G401.6 (cell line): Measurements from ENCODE around the gene ASPN.
"Not testable (repeated sequence)": the region's sequence is repeated elsewhere in the genome, so short reads cannot be mapped to it uniquely, and the experiment has no call there.

Experiments used
- FAIRE-seq: peaks from 2 replicates; lab custom pipeline; 2012; peaks lifted over from hg19 to GRCh38; lab: Jason Lieb, UNC

The ASPN gene

DNA sequence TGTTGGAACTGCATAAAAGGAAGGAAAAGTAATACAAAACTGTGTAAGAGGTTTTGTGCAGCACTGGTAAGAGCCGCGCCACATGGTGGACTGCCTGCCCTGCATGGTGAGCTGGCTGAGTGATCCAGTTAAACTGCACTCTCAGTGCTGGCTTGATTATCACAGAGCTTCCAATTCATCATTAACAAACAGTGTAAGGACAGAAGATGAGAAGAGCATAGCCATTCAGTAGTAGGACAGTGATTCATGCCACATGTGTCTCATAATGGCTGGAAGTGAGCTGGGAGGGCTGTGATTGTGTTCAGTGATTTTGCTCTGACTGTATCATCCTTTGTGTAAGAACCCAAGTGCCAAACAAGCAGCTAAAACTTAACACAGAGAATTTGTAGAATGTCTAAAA is 14.1 kb downstream of the ASPN start:
- no peak for FAIRE-seq

DNA sequence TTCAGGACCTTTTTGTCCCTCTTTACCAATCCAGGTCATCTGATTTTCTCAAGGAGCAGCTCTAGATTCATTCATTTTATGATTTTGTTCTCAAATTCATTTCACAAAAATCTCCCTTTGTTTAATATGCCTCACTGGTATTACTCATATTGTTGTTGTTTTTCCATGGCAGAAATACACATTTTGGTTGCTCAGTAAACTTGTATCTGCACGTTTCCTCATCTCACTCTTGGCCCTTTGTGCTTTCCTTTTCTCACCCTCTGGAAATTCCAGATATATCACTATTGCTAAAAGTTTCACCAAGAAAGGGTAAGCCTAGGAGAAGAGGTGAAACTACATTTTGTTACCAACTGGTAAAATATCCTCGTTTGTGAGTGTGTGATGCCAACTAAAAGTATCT is 14.8 kb downstream of the ASPN start:
- no peak for FAIRE-seq

DNA sequence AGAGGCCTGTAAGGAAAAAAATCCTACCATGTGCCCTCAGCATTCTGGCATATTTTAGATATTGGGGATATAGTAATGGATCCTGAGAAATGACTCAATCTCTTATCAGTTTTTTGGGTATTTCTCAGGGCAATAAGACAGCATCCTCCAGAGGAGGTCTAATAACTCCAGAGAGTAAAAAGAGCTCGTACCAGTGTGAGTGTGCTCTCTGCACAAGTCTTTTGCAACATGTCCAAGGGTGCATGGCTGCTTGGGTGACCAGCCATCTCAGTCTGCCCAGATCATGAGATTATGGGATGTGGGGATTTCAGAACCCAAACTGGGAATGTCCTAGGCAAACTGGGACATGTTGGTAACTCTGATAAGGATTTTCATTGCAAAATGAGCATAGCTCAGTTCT is 15.3 kb downstream of the ASPN start:
- no peak for FAIRE-seq

DNA sequence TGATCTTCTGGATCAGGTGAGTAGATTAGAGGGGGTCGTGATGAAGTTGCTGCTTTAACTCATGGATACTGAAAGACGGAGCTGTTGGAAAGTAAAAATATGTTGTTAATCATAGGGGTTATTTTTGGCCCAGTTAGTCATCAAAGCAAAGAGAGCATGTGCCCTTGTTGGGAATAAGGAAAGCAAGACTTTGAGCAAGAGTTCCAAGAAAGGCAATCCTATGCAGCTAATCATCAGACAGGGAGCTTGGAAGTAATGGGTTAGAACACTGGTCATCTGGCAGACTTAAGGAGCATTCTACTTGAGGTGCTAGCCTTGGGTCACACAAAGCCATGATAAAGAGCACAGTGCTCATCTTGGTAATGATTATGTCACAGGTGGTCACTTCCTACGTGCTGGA is 18.3 kb downstream of the ASPN start:
- no peak for FAIRE-seq

DNA sequence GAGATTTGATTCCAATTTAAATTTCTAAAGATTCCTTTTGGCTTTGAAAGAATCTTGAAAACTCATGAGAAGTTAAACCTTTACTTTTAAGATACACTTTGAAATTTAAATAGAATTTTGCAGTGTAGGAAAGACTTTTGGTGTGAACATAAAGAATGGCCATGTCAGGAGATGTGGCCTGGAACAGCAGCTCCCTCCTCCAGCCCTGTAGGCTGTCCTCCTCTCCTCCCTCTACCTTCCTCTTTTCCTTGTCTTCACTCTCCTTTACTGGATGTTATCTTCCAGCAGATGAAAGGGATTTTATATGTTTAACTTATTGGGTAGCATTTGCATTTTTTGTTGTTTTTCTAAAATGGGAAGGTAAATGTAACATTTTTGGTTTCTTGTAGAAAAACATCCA is 18.9 kb downstream of the ASPN start:
- no peak for FAIRE-seq

DNA sequence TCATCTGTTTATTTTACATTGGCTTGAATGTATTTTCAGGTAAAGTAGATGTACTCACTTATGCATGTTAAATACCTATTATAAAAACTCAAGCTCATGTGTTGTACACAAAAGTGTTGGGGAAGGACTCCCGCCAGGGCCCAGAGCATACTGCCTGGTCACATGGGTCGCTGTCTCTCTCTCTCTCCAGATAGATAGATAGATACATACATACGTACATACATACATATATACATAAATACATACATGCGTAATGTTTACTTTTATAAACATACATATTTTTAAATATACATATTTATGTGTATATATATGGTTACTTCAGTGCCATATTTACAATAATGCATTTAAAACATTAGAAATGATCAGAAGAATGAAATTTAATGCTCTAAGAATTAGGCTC is 24.7 kb downstream of the ASPN start:
- FAIRE-seq: no peak

DNA sequence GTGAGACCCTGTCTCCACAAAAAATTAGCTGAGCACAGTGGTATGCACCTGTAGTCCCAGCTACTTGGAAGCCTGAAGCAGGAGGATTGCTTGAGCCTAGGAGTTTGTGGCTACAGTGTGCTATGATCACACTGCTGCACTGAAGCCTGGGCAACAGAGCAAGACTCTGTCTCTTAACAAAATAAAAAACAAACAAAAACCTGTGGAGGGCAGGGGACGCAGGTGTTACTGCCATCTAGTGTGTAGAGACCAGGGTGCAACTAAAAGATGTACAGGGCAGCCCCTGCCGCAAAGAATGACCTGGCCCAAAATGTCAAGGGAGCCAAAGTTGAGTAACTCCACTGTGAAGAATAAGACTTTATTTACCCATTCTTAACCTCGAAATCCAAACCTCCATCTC is 27.1 kb downstream of the ASPN start:
- FAIRE-seq: no peak

DNA sequence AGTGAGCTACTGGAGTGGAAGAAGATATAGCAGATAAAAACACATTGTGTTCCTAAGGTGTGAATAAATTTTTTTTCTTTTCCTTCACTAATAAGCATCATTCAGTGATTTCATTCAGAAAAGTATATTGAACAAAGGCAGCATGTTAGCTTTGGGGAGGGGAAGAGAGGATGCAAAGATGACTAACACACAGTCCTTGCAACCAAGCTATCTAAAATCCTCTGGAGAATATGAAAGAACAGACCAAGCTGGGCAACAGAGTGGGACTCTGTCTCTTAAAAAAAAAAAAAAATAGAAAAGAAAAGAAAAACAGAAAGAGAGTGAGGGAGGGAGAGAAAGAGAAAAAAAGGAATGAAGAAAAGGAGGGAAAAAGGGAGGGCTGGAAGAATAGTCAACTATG is 35.8 kb downstream of the ASPN start:
- no peak for FAIRE-seq

DNA sequence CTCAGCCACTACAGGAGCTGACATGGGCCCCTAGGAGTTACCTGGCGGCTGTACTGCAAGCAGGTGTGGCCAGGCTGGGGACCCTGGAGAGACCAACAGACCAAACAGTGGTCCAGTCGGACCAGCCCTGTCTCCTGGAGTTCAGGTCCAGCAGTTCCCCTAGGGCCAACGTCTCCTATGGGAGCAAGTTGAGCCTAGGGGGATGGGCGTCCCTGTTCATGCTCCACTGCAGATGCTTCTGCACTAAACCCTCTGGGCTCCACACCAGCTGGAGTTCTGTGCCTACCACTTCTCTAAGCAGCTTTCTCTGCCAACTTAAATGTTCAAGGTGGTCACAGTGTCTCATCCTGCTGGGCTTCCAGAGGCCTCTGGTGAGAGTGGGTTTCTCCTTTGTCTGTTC is 37.5 kb downstream of the ASPN start:
- FAIRE-seq: no peak

DNA sequence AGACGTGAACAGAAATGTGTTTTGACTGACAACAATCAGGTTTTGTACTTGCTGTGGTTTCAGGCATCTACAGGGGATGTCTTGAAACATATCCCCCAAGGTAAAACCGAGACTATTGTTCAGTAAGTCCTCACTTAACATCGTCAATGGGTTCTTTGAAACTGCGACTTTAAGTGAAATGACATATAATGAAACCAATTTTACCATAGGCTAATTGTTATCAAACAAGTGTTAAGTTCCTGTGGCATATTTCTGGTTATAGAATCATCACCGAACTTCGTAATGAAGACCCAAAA is 41.6 kb downstream of the ASPN start:
- no peak for FAIRE-seq

DNA sequence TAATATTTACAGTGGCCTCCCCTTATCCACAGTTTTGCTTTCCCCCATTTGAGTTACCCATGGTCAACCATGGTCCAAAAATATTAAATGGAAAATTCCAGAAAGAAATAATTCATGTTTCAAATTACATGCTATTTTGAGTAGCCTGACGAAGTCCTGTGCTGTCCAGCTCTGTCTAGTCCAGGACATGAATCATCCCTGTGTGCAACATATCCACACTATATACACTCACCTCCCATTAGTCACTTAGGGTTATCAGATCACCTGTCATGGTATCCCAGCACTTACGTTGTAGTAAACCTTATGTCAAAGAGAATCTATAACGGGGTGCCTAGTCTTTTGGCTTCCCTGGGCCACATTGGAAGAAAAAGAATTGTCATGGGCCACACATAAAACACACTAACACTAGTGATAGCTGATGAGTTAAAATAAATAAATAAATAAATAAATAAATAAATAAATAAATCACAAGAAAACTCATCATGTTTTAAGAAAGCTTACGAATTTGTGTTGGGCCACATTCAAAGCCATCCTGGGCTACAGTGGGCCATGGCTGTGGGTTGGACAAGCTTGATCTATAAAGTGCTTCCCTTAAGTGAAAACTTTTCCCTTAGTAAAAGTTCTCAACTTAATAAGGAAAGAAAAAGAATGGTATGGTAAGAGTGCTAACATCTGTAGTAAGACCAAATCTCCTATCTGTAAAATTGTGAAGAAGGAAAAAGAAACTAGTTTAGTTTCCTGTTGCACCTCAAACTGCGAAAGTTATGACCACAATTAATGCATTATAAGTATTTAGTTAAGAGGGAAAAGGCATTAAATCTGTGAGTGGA is 42.2 kb downstream of the ASPN start:
- no peak for FAIRE-seq

DNA sequence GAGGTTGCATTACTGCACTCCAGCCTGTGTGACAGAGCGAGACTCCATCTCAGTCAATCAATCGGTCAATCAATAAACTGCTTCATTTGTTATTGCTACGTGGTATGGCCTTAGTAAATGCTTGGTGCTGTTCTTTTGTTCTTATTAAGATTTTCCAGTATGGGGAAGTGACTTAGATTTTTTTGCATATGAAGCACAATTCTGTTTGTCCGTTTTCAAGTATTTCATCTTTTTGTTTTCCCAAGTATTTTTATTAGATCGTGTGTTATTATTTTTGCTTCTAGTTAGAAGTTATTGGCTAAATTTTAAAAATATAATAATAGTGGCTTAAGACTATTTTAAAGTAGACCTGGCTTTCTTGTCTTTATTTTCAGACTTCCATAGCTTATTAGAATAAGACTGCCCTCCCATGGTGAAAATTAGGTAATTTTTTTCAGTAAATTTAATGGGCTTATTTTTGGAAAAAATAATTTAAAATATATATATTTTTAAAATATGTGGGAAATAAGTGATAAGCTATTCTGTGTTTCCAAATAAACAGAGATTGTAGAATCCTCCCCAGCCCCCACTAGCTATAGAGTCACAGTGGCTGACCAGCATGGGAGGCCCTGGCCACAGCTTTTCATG is 43.3 kb downstream of the ASPN start:
- FAIRE-seq: peak; percentile 94

DNA sequence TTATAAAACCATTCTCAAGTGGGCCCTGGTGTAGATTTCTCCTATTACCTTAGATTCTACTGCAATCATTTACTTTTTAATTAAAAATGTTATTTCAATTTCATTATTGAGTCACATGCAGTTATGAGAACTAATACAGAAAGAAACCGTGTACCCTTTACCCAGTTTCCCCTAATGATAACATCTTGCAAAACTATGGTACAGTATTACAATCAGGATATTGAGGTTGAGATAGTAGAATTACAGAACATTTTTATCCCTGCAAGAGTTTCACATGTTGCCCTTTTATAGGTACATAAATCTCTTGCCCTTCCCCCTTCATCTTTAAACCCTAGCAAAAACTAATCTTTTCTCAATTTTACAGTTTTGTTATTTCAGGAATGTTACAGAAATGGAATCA is 47.0 kb downstream of the ASPN start:
- FAIRE-seq: no peak

DNA sequence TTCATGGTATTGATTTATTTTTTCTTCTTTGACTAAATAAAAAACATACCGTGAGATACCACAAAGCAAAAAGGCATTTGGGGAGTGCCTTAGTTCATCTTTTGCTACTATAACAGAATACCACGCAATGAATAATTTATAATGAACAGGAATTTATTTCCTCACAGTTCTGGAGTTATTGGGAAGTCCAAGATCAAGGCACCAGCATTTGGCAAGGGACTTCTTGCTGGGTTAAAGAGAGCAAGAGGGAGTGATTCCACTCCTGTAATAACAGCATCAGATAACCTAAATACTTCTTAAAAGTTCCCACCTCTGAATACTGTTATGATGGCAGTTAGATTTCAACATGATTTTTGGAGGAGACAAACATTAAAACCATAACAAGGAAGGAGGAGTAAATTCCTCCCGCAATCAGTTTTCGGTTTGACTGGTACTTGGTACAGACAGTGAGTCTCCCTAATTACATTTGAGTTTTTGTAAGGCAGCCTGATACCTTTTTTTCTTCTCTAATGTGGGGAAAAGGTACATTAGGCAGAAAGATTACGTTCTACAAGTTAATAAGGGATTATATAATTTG is 49.2 kb downstream of the ASPN start:
- FAIRE-seq: no peak

DNA sequence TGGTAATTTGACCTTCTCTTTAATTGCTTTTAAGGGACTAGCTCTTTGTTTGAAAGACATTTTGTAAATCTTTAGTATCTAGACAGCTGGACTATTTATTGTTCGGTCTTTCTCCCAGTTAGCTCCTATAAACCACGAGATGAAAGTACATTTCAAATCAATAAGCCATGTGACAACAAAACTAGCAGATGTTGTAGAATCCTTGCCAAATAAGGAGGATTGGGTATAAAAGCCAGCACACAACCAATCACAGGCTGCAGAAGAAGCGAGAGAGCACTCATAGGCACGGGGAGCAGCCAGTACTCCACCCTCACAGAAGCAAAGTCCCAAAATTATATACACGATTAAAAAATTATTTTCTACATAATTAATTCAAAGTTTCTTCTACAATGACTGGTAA is 50.0 kb downstream of the ASPN start:
- FAIRE-seq: no peak

DNA sequence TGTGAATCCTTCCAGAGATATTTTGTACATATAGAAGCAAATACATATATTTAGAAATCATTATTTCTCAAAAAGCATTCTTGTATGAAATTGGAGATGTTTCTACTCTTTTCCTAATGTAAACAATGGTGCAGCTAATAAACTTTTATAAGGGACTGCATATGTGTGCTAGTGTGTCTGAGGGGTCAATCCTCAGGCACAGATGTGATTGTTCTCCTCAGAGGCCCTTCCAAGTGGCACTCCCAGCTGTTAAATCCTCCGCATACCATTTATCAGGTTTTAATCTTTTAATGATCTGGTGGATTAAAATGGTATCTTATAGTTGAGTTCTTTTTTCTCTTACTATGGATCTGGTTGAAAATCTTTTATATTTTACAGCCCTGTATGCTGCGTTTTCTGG is 52.5 kb downstream of the ASPN start:
- no peak for FAIRE-seq

DNA sequence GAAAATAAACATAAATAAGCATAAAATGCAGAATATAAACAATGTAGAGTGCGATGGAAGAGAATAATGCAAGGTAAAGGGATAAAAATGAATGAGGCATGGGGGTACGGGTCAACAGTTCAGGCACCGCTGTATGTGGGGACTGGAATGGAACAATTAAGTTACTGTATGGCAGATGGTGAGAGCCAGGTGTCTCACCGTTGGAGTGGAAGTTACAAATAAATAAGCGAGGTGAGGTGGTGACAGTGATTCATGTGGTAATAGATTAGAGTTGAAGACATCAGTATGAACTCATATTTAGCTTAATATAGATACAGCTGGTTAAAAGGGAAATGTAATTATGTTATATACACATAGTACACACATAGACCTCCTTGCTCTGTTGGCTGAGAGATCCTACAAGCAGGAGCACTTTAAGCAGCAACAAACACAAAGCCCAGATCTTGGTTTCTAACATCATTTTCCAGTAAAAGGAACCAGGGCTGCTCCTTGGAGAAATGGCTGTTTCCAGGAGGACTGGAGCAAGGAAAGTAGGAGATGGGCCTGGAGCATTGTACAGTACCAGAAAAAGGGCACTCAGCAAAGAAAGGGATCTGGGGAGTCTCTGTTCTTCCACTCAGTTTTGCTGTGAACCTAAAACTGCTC is 55.7 kb downstream of the ASPN start:
- no peak for FAIRE-seq

DNA sequence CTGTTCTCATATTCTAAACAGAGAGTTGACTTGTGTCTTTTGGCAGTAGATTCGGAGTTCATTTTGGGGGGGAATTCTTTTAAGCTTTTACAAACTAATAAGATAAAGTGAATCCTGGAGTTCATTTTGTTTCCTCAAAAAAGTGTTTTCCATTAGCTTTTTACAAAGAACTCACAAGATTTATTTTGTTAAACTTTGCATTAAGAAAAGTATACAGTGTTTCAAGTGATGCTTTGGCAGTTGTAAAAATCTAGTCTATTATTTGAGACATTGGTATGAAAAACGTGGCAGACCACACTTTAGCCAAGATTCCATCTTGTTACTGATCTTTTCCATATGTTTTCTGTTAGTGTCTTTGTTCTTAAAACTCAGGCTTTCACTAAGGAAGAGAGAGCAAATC is 56.8 kb downstream of the ASPN start:
- FAIRE-seq: no peak

DNA sequence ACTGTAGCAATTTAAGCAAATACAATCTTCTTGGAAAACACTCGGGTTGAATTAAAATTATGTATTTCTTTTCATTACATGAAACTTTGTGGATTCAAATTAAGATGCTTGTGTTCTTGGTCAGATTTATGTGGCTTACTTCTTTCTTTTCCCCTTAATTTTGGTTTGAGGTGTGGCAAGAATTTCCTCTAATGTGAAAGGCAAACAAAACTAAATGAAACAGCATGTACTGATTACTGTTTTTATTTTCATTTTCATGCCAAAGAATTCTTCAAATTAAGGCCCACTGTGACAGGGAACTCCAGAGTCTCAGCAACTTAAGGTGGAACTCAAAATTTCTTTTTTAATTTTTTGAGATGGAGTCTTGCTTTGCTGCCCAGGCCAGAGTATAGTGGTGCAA is 58.0 kb downstream of the ASPN start, which contains the start of gene OMD:
Gene OMD, minus strand, starts transcription at position 132 of the 400 bp plus-strand sequence. CDS start 6,913 bp downstream, outside the sequence.
- FAIRE-seq: no peak

DNA sequence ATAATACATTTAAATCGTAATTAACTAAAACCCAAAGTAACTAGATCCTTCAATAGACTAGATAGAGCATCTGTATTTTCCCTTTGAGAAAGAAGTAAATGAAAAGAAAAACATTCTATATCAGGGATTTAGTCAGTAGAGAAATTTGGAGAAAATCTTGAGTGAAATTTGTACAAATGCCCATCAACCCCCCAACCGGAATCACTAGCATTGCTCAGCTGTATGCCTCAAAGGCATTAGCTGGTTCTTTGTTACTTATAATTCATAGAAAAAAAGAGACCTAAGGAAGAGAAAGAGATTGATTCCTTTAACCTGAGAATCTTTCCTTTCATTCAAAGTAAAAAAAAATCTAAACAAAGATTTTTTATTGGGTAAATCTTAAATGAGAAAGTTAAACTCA is 58.7 kb downstream of the ASPN start:
- no peak for FAIRE-seq

DNA sequence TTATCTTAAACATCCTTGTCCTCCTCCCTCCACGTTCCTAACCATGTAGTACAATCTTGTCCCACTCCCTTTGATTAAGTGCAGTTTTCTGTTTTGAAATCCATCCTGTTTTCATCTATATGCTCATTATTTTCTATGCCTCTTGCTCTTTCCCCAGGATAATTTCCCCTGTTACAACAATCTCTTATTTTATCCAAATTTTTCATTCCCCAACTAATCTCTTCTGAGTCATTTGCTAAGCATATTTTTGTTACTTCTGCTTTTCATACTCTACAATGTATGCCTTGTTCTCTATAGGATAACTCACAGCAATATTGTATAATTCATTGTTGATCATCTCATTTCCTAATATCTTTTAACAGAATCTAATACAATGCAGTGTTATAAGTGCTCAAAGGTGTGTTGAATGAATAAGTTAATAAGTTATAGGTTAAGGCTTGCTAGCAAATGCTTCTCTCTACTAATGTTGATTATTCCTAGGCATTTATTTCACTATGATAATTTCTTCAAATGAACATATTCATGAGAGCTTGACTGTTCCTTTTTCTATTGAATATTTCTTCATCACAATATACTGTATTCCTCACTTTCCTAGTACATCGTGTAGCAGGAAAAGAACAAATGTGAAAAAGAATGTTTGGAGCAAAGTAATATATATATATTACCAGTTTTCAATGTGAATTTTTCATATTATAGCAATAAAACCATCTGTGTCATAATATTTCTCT is 59.5 kb downstream of the ASPN start:
- no peak for FAIRE-seq

DNA sequence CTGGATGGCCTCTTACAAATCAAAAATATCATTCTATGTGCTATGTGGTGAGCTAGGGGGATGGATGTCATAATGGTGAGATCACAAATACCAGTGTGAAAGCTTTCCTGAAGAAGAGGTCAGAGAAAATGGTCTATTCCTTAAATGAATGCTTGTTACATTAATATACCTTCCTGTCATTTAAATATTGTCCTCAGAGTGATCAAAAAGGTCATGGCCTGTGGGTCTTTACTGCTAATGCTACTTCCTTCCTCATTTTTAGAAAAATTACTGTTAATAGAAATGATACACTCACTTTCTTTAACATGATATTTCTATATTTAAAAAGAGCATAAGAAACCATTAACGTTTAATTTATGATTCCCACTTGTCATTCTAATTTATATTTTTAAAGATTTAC is 67.7 kb downstream of the ASPN start:
- FAIRE-seq: no peak

DNA sequence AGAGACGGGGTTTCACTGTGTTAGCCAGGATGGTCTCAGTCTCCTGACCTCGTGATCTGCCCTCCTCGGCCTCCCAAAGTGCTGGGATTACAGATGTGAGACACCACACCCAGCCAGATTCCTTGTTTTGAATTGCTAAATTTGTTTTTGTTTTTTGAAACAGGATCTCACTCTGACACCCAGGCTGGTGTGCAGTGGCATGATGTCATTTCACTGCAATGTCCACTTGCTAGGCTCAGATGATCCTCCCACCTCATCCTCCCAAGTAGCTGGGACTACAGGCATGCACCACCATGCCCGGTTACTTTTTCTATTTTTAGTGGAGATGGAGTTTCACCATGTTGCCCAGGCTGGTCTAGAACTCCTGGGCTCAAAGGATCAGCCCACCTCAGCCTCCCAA is 71.1 kb downstream of the ASPN start:
- FAIRE-seq: not testable (repeated sequence)
